Measurements from ENCODE around the gene PCLO. TPM values are rescaled to one million over a fixed set of nuclear protein-coding genes. Genes with fewer than 3 reads are reported as not detected.

Gene PCLO
- total and polyA plus RNA-seq, 12 donors, result 0.06 to 10.8 (median 2.3) TPM

DNA sequence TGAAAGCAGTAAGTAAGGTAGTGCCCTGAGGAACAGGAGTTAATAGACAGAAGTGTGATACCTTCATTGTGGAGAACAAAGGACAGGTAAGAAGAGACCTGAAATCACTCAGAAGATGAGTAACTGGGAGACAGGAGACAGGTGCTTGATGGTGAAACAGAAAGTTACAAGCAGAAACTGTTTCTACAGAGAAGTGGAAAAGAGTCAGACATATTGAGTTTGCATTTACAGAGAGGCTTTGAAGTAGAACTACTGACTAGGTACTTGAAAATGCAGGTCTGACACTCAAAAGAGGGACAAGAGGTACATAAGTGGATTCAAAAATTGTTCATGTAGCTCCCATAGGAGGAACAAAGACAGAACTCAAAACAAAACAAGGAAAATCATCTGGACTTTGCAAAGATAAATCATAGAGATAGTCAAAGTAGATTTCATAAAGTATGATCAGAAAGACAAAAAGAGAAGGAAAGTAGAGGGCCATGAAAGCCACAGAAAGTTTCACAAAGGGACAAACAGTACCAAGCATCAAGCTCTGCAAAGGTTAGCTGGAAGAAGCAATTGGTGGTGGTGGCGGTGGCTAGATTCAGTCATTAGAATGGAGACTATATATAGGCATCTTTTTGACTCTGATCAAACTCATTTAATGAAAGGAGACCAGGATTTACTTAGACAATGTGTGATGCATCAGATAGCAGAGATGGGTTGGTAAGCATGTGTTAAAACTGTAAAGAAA is 198.4 kb downstream of the PCLO start:
- TF ChIP-seq, protein P1, sequence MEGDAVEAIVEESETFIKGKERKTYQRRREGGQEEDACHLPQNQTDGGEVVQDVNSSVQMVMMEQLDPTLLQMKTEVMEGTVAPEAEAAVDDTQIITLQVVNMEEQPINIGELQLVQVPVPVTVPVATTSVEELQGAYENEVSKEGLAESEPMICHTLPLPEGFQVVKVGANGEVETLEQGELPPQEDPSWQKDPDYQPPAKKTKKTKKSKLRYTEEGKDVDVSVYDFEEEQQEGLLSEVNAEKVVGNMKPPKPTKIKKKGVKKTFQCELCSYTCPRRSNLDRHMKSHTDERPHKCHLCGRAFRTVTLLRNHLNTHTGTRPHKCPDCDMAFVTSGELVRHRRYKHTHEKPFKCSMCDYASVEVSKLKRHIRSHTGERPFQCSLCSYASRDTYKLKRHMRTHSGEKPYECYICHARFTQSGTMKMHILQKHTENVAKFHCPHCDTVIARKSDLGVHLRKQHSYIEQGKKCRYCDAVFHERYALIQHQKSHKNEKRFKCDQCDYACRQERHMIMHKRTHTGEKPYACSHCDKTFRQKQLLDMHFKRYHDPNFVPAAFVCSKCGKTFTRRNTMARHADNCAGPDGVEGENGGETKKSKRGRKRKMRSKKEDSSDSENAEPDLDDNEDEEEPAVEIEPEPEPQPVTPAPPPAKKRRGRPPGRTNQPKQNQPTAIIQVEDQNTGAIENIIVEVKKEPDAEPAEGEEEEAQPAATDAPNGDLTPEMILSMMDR (IDR thresholded peaks at IDR 0.05), result no peak
- intact Hi-C loops (cut with DNase I), result no loop called here
- DNase-seq (no peak), ATAC-seq (no peak)
- no peaks in the 10 kb centered on the region for H3K4me1 ChIP-seq
- 92 to 93% methylated on average over 1 of the region's 1 CpG for WGBS, 2 donors
- no peaks in the 10 kb centered on the region for H3K36me3 ChIP-seq
- no peak overlapping the region for H3K27ac ChIP-seq
- H3K4me3 ChIP-seq, result no peak overlapping the region
- peaks cover 0 to 5% (median 0%) of the 10 kb centered on the region in 11 donors for H3K9me3 ChIP-seq
- no peaks in the 10 kb centered on the region for H3K27me3 ChIP-seq

DNA sequence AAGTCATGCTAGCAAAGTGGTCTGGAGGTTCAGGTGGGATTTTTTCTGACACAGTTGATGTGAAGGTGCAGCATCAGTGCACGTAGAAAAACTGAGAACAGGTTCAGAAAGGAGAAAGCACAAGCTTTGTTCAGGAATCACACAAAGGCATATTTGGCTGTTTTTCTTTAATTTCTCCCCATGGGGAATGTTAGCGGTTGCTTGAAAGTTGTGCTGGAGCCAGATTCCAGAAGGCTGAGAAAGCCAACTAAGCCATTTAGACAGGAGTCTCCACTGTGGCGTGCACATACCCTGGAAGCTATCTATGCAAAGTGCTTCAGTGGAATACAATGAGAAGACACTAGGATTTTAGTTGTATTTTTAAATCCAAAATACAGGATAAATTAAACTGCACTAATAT is 201.4 kb downstream of the PCLO start:
- intact Hi-C loops (cut with DNase I), result no loop called here
- H3K4me1 ChIP-seq, result no peaks in the 10 kb centered on the region
- H3K36me3 ChIP-seq, result no peaks in the 10 kb centered on the region
- DNase-seq (no peak), ATAC-seq (no peak)
- no peaks in the 10 kb centered on the region for H3K27me3 ChIP-seq
- WGBS, 2 donors, result 79 to 81% methylated on average over 3 of the region's 3 CpGs
- H3K27ac ChIP-seq, result no peak overlapping the region
- H3K9me3 ChIP-seq, result peaks cover 0 to 5% (median 0%) of the 10 kb centered on the region in 11 donors
- TF ChIP-seq, protein P1 (IDR thresholded peaks at IDR 0.05), result no peak
- no peak overlapping the region for H3K4me3 ChIP-seq

DNA sequence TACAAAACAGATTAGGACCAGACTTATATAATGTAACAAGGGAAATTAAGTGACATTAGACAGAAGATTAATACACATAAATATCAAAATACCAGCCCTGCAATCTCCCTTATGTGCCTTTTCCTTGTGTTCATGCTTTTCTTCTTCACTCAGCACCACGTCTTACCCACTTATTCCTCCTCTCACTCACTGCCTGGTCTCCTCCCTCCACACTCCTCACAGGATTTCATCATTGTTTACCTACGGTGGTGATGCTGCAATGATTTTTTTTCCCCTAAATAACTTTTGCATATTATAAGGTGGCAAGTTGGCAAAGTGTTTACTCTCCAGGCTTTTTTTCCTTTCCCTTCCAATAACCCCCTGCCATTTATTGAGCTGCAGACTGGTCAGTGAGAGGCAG is 203.2 kb downstream of the PCLO start:
- intact Hi-C loops (cut with DNase I), result no loop called here
- ATAC-seq, result no peak

DNA sequence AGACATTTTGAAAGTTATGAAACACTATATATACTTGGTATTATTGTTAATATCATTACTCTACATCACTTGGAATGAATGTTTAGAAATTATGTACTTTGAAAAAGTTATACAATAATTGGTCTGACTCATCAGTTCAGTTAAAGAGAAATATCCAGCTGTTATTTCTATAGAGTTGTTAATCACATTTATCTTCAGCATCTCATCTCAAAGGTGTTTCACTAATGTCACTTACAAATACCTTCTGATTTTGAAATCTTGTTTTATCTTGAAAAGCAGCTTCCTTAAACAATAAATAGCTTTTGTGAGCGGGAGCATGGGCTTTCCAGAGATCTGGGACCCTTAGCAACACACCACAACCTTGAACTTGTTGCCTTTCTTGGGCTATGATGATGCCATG is 205.2 kb downstream of the PCLO start:
- intact Hi-C loops (cut with DNase I), result no loop called here
- Histone ChIP-seq H3K27me3 (no peaks in the 10 kb centered on the region), H3K4me3 (no peak overlapping the region), H3K27ac (no peak overlapping the region), H3K4me1 (no peaks in the 10 kb centered on the region), H3K9me3 (peaks cover 0 to 6% (median 0%) of the 10 kb centered on the region in 11 donors), H3K36me3 (no peaks in the 10 kb centered on the region)
- TF ChIP-seq, protein P1 (IDR thresholded peaks at IDR 0.05), result no peak
- WGBS, 2 donors, result 65 to 70% methylated on average over 1 of the region's 1 CpG
- ATAC-seq (no peak), DNase-seq (no peak)

More for the DNA sequence above, 203.2 kb downstream of the PCLO start:
- Histone ChIP-seq H3K27me3 (no peaks in the 10 kb centered on the region), H3K27ac (no peak overlapping the region), H3K36me3 (no peaks in the 10 kb centered on the region), H3K4me1 (no peaks in the 10 kb centered on the region), H3K9me3 (peaks cover 0 to 6% (median 0%) of the 10 kb centered on the region in 11 donors), H3K4me3 (no peak overlapping the region)
- TF ChIP-seq, protein P1 (IDR thresholded peaks at IDR 0.05), result no peak
- no peak for DNase-seq
- WGBS, 2 donors, result 63 to 72% methylated on average over 2 of the region's 2 CpGs

All from heart right ventricle (tissue), 16 donors.